Measurements from ENCODE around the gene GALNT18. TPM values are rescaled to one million over a fixed set of nuclear protein-coding genes. Genes with fewer than 3 reads are reported as not detected.

The GALNT18 gene
- total RNA-seq, 1 donor, result 4.7 TPM

- no peak for DNase-seq (ENCODE audit: insufficient read length, low spot score, missing footprints)
- Histone ChIP-seq H3K36me3 (ENCODE audit: insufficient read depth, low read length) (no peaks in the 10 kb centered on the region), H4K20me1 (ENCODE audit: insufficient read depth, low read length) (no peaks in the 10 kb centered on the region), H3K27me3 (ENCODE audit: insufficient read depth, low read length) (peaks cover 34% of the 10 kb centered on the region), H2AFZ (ENCODE audit: low read length) (no peak overlapping the region), H3K9me3 (ENCODE audit: low read depth, low read length) (no peaks in the 10 kb centered on the region), H3K4me2 (ENCODE audit: insufficient read depth, low read length) (no peak overlapping the region), H3K4me3 (ENCODE audit: insufficient read depth, low read length) (no peak overlapping the region), H3K4me1 (ENCODE audit: insufficient read depth, low read length) (peaks cover 6% of the 10 kb centered on the region), H3K27ac (ENCODE audit: low read depth, low read length) (no peak overlapping the region), H3K79me2 (ENCODE audit: insufficient read depth, low read length) (no peaks in the 10 kb centered on the region)
- TF ChIP-seq CTCF (IDR thresholded peaks at IDR 0.05; ENCODE audit: extremely low read depth, low read depth, low read length), result no peak
Measured at GRCh38 chr11:11608783-11609232, 13.0 kb downstream of the GALNT18 start.

GRCh38 chr11:11607772-11608171, 14.0 kb downstream of the GALNT18 start:
- peaks cover 6% of the 10 kb centered on the region for H3K4me1 ChIP-seq (ENCODE audit: insufficient read depth, low read length)

GRCh38 chr11:11605821-11606450, 15.9 kb downstream of the GALNT18 start:
- H3K9me3 ChIP-seq (ENCODE audit: low read depth, low read length), result no peaks in the 10 kb centered on the region
- no peak for DNase-seq (ENCODE audit: insufficient read length, low spot score, missing footprints)
- no peak overlapping the region for H3K4me2 ChIP-seq (ENCODE audit: insufficient read depth, low read length)
- no peak for TF ChIP-seq CTCF (IDR thresholded peaks at IDR 0.05; ENCODE audit: extremely low read depth, low read depth, low read length)
- no peak overlapping the region for H2AFZ ChIP-seq (ENCODE audit: low read length)
- H3K36me3 ChIP-seq (ENCODE audit: insufficient read depth, low read length), result no peaks in the 10 kb centered on the region
- no peaks in the 10 kb centered on the region for H3K79me2 ChIP-seq (ENCODE audit: insufficient read depth, low read length)
- no peak overlapping the region for H3K4me3 ChIP-seq (ENCODE audit: insufficient read depth, low read length)
- H4K20me1 ChIP-seq (ENCODE audit: insufficient read depth, low read length), result no peaks in the 10 kb centered on the region
- H3K27me3 ChIP-seq (ENCODE audit: insufficient read depth, low read length), result peaks cover 31% of the 10 kb centered on the region
- no peak overlapping the region for H3K27ac ChIP-seq (ENCODE audit: low read depth, low read length)
- H3K4me1 ChIP-seq (ENCODE audit: insufficient read depth, low read length), result peaks cover 6% of the 10 kb centered on the region

More at GRCh38 chr11:11607772-11608171, 14.0 kb downstream of the GALNT18 start:
- Histone ChIP-seq H4K20me1 (ENCODE audit: insufficient read depth, low read length) (no peaks in the 10 kb centered on the region), H3K36me3 (ENCODE audit: insufficient read depth, low read length) (no peaks in the 10 kb centered on the region), H3K79me2 (ENCODE audit: insufficient read depth, low read length) (no peaks in the 10 kb centered on the region), H3K4me2 (ENCODE audit: insufficient read depth, low read length) (no peak overlapping the region), H3K27ac (ENCODE audit: low read depth, low read length) (no peak overlapping the region), H2AFZ (ENCODE audit: low read length) (no peak overlapping the region), H3K27me3 (ENCODE audit: insufficient read depth, low read length) (peaks cover 31% of the 10 kb centered on the region), H3K4me3 (ENCODE audit: insufficient read depth, low read length) (no peak overlapping the region), H3K9me3 (ENCODE audit: low read depth, low read length) (no peaks in the 10 kb centered on the region)
- DNase-seq (ENCODE audit: insufficient read length, low spot score, missing footprints), result no peak
- no peak for TF ChIP-seq CTCF (IDR thresholded peaks at IDR 0.05; ENCODE audit: extremely low read depth, low read depth, low read length)

- H3K27ac ChIP-seq (ENCODE audit: low read depth, low read length), result no peak overlapping the region
- H3K36me3 ChIP-seq (ENCODE audit: insufficient read depth, low read length), result no peaks in the 10 kb centered on the region
- H3K4me3 ChIP-seq (ENCODE audit: insufficient read depth, low read length), result no peak overlapping the region
- H3K79me2 ChIP-seq (ENCODE audit: insufficient read depth, low read length), result no peaks in the 10 kb centered on the region
- peaks cover 31% of the 10 kb centered on the region for H3K27me3 ChIP-seq (ENCODE audit: insufficient read depth, low read length)
- H2AFZ ChIP-seq (ENCODE audit: low read length), result no peak overlapping the region
- H3K9me3 ChIP-seq (ENCODE audit: low read depth, low read length), result no peaks in the 10 kb centered on the region
- no peaks in the 10 kb centered on the region for H4K20me1 ChIP-seq (ENCODE audit: insufficient read depth, low read length)
- no peak overlapping the region for H3K4me2 ChIP-seq (ENCODE audit: insufficient read depth, low read length)
- H3K4me1 ChIP-seq (ENCODE audit: insufficient read depth, low read length), result peaks cover 6% of the 10 kb centered on the region
- no peak for TF ChIP-seq CTCF (IDR thresholded peaks at IDR 0.05; ENCODE audit: extremely low read depth, low read depth, low read length)
- no peak for DNase-seq (ENCODE audit: insufficient read length, low spot score, missing footprints)
Measured at GRCh38 chr11:11605181-11605580, 16.6 kb downstream of the GALNT18 start.

All from osteoblast (primary cell).